K562 (cell line): ENCODE results near the gene FAM234A. TPM values are rescaled to one million over a fixed set of nuclear protein-coding genes. Genes with fewer than 3 reads are reported as not detected.

Source experiments
- ATAC-seq: fragments of 200-7000 bp; cut with Tn5 transposase; 3 replicates; pipeline ENCODE4 v1.9.1; 2020; ENCODE audit warnings: moderate library complexity
- BruUV-seq: library from RNA; stranded (reverse); fragments of 400-500 nt; replicated peaks from 2 replicates; lab custom pipeline; 2021; lab: Mats Ljungman, UMichigan
- CTCF ChIA-PET: fragments of 300-600 bp; formaldehyde crosslinking; extraction: SDS; loops from one replicate; lab custom pipeline; 2021; ENCODE audit warnings: low intra/inter-chr PET ratio; lab: Yijun Ruan, JAX
- POLR2A ChIA-PET: fragments of 300-600, 350-650 bp; sonication (Branson Sonifier 250); formaldehyde crosslinking; extraction: SDS; loops from one replicate; lab custom pipeline; 2021; ENCODE audit warnings: antibody characterized with exemption, inconsistent platforms; lab: Yijun Ruan, JAX
- DNase-seq, 4 experiments: peaks; one replicate each; pipeline versions ENCODE4 v3.0.0 to v3.0.0-alpha.2; 2011 to 2018; ENCODE audit warnings: low spot score in 3 of 4, mixed read lengths in 3 of 4; ENCODE audit errors: extremely low read depth in 1 of 4
- FAIRE-seq: peaks from 2 replicates; lab custom pipeline; 2011; peaks lifted over from hg19 to GRCh38; lab: Jason Lieb, UNC
- H2AFZ ChIP-seq: 2 replicates; pipeline ENCODE4 v1.6.0; 2011; ENCODE audit warnings: low read depth, low read length, control low read depth, inconsistent platforms
- H3K27ac ChIP-seq: fragments of 200-600 bp; 3 replicates; pipeline ENCODE4 v1.8.0; 2011; ENCODE audit warnings: low read depth, mild to moderate bottlenecking, control low read depth, inconsistent platforms, low read length, moderate library complexity, mixed read lengths; ENCODE audit errors: extremely low read depth
- H3K27me3 ChIP-seq, 2 experiments: fragments of 300-600 bp in 1 of 2; 2 replicates in 1 of 2; 3 replicates in 1 of 2; pipeline versions ENCODE4 v1.6.0 to v1.8.0; 2011; ENCODE audit warnings: inconsistent platforms in 2 of 2, low read length in 2 of 2, mild to moderate bottlenecking in 1 of 2, mixed read lengths in 1 of 2, moderate library complexity in 1 of 2; ENCODE audit not compliant: control insufficient read depth in 2 of 2, insufficient read depth in 2 of 2
- H3K36me3 ChIP-seq: fragments of 300-600 bp; 3 replicates; pipeline ENCODE4 v1.8.0; 2011; ENCODE audit warnings: mild to moderate bottlenecking, low read length, inconsistent platforms; ENCODE audit not compliant: control insufficient read depth, insufficient read depth
- H3K4me1 ChIP-seq, 2 experiments: fragments of 200-600 bp in 1 of 2; replicated peaks in 1 of 2; 2 replicates in 1 of 2; 3 replicates in 1 of 2; pipeline versions ENCODE4 v1.5.1 to v1.8.0; 2011; ENCODE audit warnings: inconsistent platforms in 2 of 2, low read length in 2 of 2, mild to moderate bottlenecking in 1 of 2, mixed read lengths in 1 of 2, moderate library complexity in 1 of 2; ENCODE audit not compliant: control insufficient read depth in 2 of 2, insufficient read depth in 2 of 2
- H3K4me2 ChIP-seq: 2 replicates; pipeline ENCODE4 v1.6.1; 2011; ENCODE audit warnings: low read length, control low read depth, inconsistent platforms, mixed read lengths; ENCODE audit not compliant: insufficient read depth
- H3K4me3 ChIP-seq: fragments of 200-600 bp; sonication (generic), shearing (Covaris generic); 2 replicates; pipeline ENCODE4 v1.5.1; 2016; ENCODE audit warnings: control low read depth, inconsistent platforms
- H3K79me2 ChIP-seq: fragments of 200-600 bp; 3 replicates; pipeline ENCODE4 v1.8.0; 2011; ENCODE audit warnings: low read length, inconsistent platforms; ENCODE audit not compliant: control insufficient read depth, insufficient read depth
- H3K9ac ChIP-seq, 2 experiments: 2 replicates each; pipeline versions ENCODE4 v1.6.0 to v1.6.1; 2011; ENCODE audit warnings: low read depth in 2 of 2, low read length in 2 of 2, control low read depth in 1 of 2, inconsistent platforms in 1 of 2, mild to moderate bottlenecking in 1 of 2, mixed read lengths in 1 of 2; ENCODE audit not compliant: insufficient read depth in 1 of 2
- H3K9me1 ChIP-seq: one replicate; pipeline ENCODE4 v1.6.0; 2011; ENCODE audit warnings: inconsistent platforms, mild to moderate bottlenecking, low read length, moderate library complexity; ENCODE audit not compliant: control insufficient read depth, insufficient read depth
- H3K9me3 ChIP-seq: replicated peaks from 2 replicates; pipeline ENCODE4 v1.5.1; 2011; ENCODE audit warnings: low read depth, low read length, inconsistent platforms; ENCODE audit not compliant: control insufficient read depth, insufficient read depth
- H4K20me1 ChIP-seq: replicated peaks from 2 replicates; pipeline ENCODE4 v1.6.1; 2011; ENCODE audit warnings: low read length, inconsistent platforms, mixed read lengths; ENCODE audit not compliant: control insufficient read depth, insufficient read depth
- BACH1 ChIP-seq: fragments of 200-800 bp; sonication (Bioruptor generic); IDR thresholded peaks from 2 replicates; pipeline ENCODE4 v1.6.1; 2016; ENCODE audit warnings: missing genetic modification characterization, missing compliant biosample characterization
- CBX5 ChIP-seq: IDR thresholded peaks from 2 replicates; pipeline ENCODE4 v1.6.1; 2014; ENCODE audit warnings: low read depth, borderline replicate concordance
- ERF ChIP-seq: fragments of 450-650 bp; formaldehyde crosslinking; IDR thresholded peaks from 2 replicates; pipeline ENCODE4 v1.4.0; 2020; ENCODE audit warnings: mild to moderate bottlenecking, mixed read lengths
- SMARCA5 ChIP-seq: fragments of 450-650 bp; IDR thresholded peaks from 2 replicates; pipeline ENCODE4 v1.6.1; 2016
- ZBED1 ChIP-seq: IDR thresholded peaks from 2 replicates; pipeline ENCODE4 v1.6.1; 2014
- ZBTB34 ChIP-seq: fragments of 250-450 bp; sonication (Bioruptor Pico); IDR thresholded peaks from 2 replicates; pipeline ENCODE4 v1.8.0; 2021; ENCODE audit warnings: mild to moderate bottlenecking, moderate library complexity
- ZNF592 ChIP-seq: fragments of 450-650 bp; IDR thresholded peaks from 2 replicates; pipeline ENCODE4 v1.6.1; 2017; ENCODE audit warnings: antibody characterized with exemption, mild to moderate bottlenecking
- WGBS: fragments of 100-300 bp; shearing (Covaris generic); methylation state at CpG from one replicate; pipeline ENCODE4 v1.1.6; 2016; ENCODE audit warnings: low coverage, mixed read lengths; ENCODE audit not compliant: insufficient coverage; ENCODE audit errors: missing lambda C conversion rate; 5-methylcytosine and 5-hydroxymethylcytosine counted together
- in situ Hi-C: fragments of 300-500 bp; cut with MboI; formaldehyde crosslinking; loops from 4 replicates; pipeline ENCODE4 v1.15.0; 2018; ENCODE audit warnings: inconsistent platforms, mixed read lengths
- intact Hi-C: fragments of 100-400 bp; cut with micrococcal nuclease; formaldehyde crosslinking; loops from 2 replicates; pipeline ENCODE4 v1.14.2; 2022
- polyA plus RNA-seq, 8 experiments: library from polyadenylated mRNA; depleted of rRNA in 4 of 8; stranded (reverse) in 5 of 8; unstranded in 3 of 8; fragments of >200 nt; fragmentation: Nextera tagmentation in 2 of 8; fragmentation: Illumina TruSeq in 1 of 8; extraction: Ambion mirVana in 2 of 8; extraction: Trizol in 1 of 8; gene quantifications; 2 replicates each; pipeline versions ENCODE4 v1.2.1 to v1.2.3, GENCODE V29; 2011 to 2014; ENCODE audit warnings: inconsistent platforms in 1 of 8, missing spikeins in 1 of 8
- total RNA-seq, 7 experiments: library from RNA; depleted of rRNA in 6 of 7; stranded (reverse); fragments of >200 nt in 6 of 7; fragmentation: Illumina TruSeq in 2 of 7; extraction: Trizol in 2 of 7; gene quantifications; 2 replicates each; pipeline versions ENCODE4 v1.2.1 to v1.2.3, GENCODE V29; 2011 to 2021; ENCODE audit warnings: low replicate concordance in 1 of 7
- TF ChIP-seq, protein P1 (sequence below), 2 experiments: fragments of 450-650 bp; IDR thresholded peaks; 2 replicates each; pipeline ENCODE4 v1.6.1; 2016; ENCODE audit warnings: mild to moderate bottlenecking in 2 of 2, borderline replicate concordance in 1 of 2, low read depth in 1 of 2, moderate library complexity in 1 of 2

The FAM234A gene
- total and polyA plus RNA-seq, 9 of the 15 experiments (the other 6 are each of a cell fraction or from before 2014, with no cell fraction given), result 1.0 to 47.9 (median 15.0) TPM

DNA sequence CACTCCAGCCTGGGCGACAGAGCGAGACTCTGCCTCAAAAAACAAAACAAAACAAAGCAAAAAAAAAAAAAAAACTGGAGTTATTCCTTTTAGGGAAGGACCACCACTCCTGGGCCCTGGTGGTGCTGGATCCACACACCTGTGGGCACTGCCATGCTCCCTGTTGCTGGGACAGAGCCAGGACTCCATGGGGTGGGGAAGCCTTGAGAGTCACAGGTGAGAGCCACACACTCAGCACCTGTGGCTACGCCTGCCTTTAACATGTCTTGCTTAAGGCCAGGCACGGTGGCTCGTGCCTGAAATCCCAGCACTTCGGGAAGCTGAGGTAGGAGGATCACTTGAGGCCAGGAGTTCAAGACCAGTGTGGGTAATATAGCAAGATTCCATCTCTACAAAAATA is 66.6 kb downstream of the FAM234A start:
- H3K27ac ChIP-seq, result no peak overlapping the region
- BruUV-seq, result no TSS peak
- H3K4me3 ChIP-seq, result no peak overlapping the region
- H3K4me1 ChIP-seq, result peaks cover 0 to 9% of the 10 kb centered on the region in 2 experiments; a peak in 2 of 5 replicates
- H3K4me2 ChIP-seq, result no peak overlapping the region
- in situ Hi-C loops (no loop called here), intact Hi-C loops (no loop called here)
- WGBS, result 95% methylated on average over 4 of the region's 6 CpGs
- DNase-seq (no peak), ATAC-seq (no peak), FAIRE-seq (no peak)
- H4K20me1 ChIP-seq, result no peaks in the 10 kb centered on the region; the same call in 1 of the 2 replicates
- ChIA-PET CTCF (interaction anchor here (0.6 kb wide), 1 partner anchor 229 kb away, joined by 3 read pairs; the partner anchor contains the start of gene RHBDF1), POLR2A (no interaction called here)
- peaks cover 5% of the 10 kb centered on the region; the same call in 1 of the 3 replicates for H3K79me2 ChIP-seq
- H3K36me3 ChIP-seq, result peaks cover 53% of the 10 kb centered on the region; the same call in 2 of the 3 replicates
- H3K9me3 ChIP-seq, result no peaks in the 10 kb centered on the region
- no peak overlapping the region for H3K9ac ChIP-seq
- no peaks in the 10 kb centered on the region for H3K27me3 ChIP-seq
- H2AFZ ChIP-seq, result no peak overlapping the region
- no peaks in the 10 kb centered on the region for H3K9me1 ChIP-seq
- TF ChIP-seq ZBTB34 (CRISPR knock-in tag) (no peak), ZNF592 (no peak), ZBED1 (no peak), BACH1 (tag) (no peak), CBX5 (no peak), SMARCA5 (no peak), ERF (no peak)
- TF ChIP-seq, protein P1, sequence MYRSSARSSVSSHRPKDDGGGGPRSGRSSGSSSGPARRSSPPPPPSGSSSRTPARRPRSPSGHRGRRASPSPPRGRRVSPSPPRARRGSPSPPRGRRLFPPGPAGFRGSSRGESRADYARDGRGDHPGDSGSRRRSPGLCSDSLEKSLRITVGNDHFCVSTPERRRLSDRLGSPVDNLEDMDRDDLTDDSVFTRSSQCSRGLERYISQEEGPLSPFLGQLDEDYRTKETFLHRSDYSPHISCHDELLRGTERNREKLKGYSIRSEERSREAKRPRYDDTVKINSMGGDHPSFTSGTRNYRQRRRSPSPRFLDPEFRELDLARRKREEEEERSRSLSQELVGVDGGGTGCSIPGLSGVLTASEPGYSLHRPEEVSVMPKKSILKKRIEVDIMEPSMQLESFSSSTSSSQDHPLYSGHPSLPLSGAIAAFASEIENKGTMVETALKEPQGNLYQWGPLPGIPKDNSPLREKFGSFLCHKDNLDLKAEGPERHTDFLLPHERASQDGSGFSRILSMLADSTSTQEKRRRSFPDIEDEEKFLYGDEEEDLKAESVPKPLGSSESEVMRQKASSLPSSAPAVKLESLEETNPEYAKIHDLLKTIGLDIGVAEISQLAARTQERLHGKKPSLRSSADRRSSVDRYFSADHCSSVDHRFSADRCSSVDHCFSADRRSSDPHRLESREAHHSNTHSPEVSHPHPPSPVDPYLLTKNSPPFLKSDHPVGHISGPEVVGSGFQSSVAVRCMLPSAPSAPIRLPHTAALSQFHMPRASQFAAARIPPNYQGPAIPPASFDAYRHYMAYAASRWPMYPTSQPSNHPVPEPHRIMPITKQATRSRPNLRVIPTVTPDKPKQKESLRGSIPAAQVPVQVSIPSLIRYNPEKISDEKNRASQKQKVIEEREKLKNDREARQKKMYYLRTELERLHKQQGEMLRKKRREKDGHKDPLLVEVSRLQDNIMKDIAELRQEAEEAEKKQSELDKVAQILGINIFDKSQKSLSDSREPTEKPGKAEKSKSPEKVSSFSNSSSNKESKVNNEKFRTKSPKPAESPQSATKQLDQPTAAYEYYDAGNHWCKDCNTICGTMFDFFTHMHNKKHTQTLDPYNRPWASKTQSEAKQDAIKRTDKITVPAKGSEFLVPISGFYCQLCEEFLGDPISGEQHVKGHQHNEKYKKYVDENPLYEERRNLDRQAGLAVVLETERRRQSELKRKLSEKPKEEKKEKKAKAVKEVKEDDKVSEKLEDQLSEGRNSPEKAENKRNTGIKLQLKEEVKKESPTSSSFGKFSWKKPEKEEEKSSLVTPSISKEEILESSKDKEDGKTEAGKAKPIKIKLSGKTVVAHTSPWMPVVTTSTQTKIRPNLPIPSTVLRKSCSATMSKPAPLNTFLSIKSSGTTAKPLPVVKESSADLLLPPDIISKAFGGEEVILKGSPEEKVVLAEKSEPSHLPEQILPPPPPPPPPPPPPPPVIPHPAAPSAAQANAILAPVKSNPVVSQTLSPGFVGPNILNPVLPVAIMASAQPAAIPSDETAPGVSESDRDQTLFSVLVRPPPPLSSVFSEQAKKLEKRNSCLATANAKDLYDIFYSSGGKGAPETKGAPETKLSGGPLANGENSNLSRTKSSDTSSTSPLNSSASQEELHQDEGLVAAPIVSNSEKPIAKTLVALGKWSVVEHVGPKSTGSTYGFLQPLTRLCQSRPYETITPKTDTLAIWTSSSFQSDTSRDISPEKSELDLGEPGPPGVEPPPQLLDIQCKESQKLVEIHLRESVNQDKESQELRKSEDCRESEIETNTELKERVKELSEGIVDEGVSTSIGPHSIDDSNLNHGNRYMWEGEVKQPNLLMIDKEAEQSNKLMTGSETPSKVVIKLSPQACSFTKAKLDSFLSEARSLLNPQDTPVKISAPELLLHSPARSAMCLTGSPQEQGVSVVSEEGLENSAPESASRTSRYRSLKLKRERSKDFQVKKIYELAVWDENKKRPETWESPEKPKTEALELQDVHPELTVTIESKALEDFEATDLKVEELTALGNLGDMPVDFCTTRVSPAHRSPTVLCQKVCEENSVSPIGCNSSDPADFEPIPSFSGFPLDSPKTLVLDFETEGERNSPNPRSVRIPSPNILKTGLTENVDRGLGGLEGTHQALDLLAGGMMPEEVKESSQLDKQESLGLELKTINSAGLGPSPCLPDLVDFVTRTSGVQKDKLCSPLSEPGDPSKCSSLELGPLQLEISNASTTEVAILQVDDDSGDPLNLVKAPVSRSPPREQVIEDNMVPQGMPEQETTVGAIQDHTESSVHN (IDR thresholded peaks at IDR 0.05; ENCODE audit: borderline replicate concordance in 1 of 2, low read depth in 1 of 2), result no peak
